ENCODE results near the gene EEA1.

EEA1 gene

DNA sequence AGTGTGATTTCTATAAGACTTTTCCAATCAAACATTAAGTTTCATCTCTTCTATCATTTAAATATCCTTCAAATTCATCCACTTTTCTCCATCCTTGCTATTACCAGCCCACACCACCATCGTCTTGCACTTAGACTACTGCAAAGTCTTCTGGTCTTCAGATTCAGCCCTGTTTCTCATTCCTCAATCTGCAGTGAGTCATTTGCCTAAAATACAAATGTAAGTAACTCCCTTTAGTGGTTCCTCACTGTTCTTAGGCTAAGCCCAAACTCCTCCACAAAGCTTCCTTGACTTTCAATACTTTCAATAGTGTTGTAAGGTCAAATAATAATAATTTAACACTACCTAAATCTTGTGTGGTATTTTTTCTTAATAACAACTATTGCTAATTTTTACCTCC is 143.1 kb downstream of the EEA1 start:
- in situ Hi-C loops (cut with MboI; ENCODE audit: low pct_unique_long_range_greater_than_20kb, low sequenced_read_pairs, unreplicated experiment): loop anchor here (5.0 to 25.0 kb wide), 3 partner anchors 201 to 1301 kb away; no protein-coding TSS in a partner anchor
- no peak for TF ChIP-seq CTCF (IDR thresholded peaks at IDR 0.05; ENCODE audit: extremely low read depth, insufficient read depth, missing control alignments)
- DNase-seq (ENCODE audit: low spot score): no peak

- TF ChIP-seq CTCF (IDR thresholded peaks at IDR 0.05; ENCODE audit: extremely low read depth, insufficient read depth, missing control alignments): no peak
- DNase-seq (ENCODE audit: low spot score): no peak
- in situ Hi-C loops (cut with MboI; ENCODE audit: low pct_unique_long_range_greater_than_20kb, low sequenced_read_pairs, unreplicated experiment): loop anchor here (5.0 to 25.0 kb wide), 3 partner anchors 202 to 1302 kb away; no protein-coding TSS in a partner anchor
Observed at GRCh38 chr12:92785563-92785950, 143.5 kb downstream of the EEA1 start.

- in situ Hi-C loops (cut with MboI; ENCODE audit: low pct_unique_long_range_greater_than_20kb, low sequenced_read_pairs, unreplicated experiment): loop anchor here (5.0 to 25.0 kb wide), 3 partner anchors 202 to 1302 kb away; no protein-coding TSS in a partner anchor
- DNase-seq (ENCODE audit: low spot score): peak; percentile 57
- TF ChIP-seq CTCF (IDR thresholded peaks at IDR 0.05; ENCODE audit: extremely low read depth, insufficient read depth, missing control alignments): peak; percentile 55
Observed at GRCh38 chr12:92784797-92785562, 144.1 kb downstream of the EEA1 start.

GRCh38 chr12:92784356-92784755 is 144.7 kb downstream of the EEA1 start:
- no peak for DNase-seq (ENCODE audit: low spot score)
- in situ Hi-C loops (cut with MboI; ENCODE audit: low pct_unique_long_range_greater_than_20kb, low sequenced_read_pairs, unreplicated experiment): loop anchor here (10.0 to 25.0 kb wide), 2 partner anchors 630 to 1303 kb away; no protein-coding TSS in a partner anchor
- no peak for TF ChIP-seq CTCF (IDR thresholded peaks at IDR 0.05; ENCODE audit: extremely low read depth, insufficient read depth, missing control alignments)

GRCh38 chr12:92779902-92780301 is 149.2 kb downstream of the EEA1 start:
- in situ Hi-C loops (cut with MboI; ENCODE audit: low pct_unique_long_range_greater_than_20kb, low sequenced_read_pairs, unreplicated experiment): loop anchor here (10.0 to 25.0 kb wide), 2 partner anchors 635 to 1307 kb away; no protein-coding TSS in a partner anchor
- no peak for TF ChIP-seq CTCF (IDR thresholded peaks at IDR 0.05; ENCODE audit: extremely low read depth, insufficient read depth, missing control alignments)
- no peak for DNase-seq (ENCODE audit: low spot score)

- DNase-seq (ENCODE audit: low spot score): no peak
- no peak for TF ChIP-seq CTCF (IDR thresholded peaks at IDR 0.05; ENCODE audit: extremely low read depth, insufficient read depth, missing control alignments)
- in situ Hi-C loops (cut with MboI; ENCODE audit: low pct_unique_long_range_greater_than_20kb, low sequenced_read_pairs, unreplicated experiment): loop anchor here (25.0 kb wide), 1 partner anchor 1309 kb away; no protein-coding TSS in a partner anchor
Observed at GRCh38 chr12:92778525-92778924, 150.6 kb downstream of the EEA1 start.
